Esophagus squamous epithelium (tissue), 4 donors: ENCODE data around the gene CSN1S1.

Experiments used
- POLR2A ChIP-seq, 4 donors: fragments of 450-650 bp; IDR thresholded peaks; one replicate each; pipeline ENCODE4 v1.6.1; 2017; ENCODE audit warnings: antibody characterized with exemption in 4 of 4, mild to moderate bottlenecking in 4 of 4, moderate library complexity in 3 of 4
- TF ChIP-seq, protein P1 (sequence below), 6 experiments: fragments of 450-650 bp in 4 of 6; fragments of 200-600 bp in 2 of 6; sonication (generic) in 2 of 6; IDR thresholded peaks; one replicate each; pipeline ENCODE4 v1.5.1; 2016 to 2019; ENCODE audit warnings: antibody characterized with exemption in 6 of 6, mild to moderate bottlenecking in 4 of 6, moderate library complexity in 4 of 6

DNA sequence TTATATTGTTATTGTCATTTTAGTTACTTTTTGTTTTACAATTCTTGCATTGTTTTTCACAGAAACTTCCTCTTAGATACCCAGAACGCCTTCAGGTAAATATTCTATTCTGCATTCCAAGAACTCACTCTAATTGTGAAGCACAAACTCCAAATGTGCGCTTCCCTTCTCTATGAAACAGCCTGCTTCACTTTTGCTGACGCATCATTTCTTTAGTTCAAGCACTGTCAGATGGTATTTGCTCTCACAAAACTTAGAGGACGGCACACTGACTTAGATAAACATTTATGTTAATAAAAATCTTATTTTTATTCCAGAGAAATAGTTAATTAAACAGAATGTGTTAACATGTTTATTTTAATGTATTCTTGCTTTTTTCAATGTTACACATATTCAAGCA is 3.3 kb downstream of the CSN1S1 start:
- TF ChIP-seq, protein P1, sequence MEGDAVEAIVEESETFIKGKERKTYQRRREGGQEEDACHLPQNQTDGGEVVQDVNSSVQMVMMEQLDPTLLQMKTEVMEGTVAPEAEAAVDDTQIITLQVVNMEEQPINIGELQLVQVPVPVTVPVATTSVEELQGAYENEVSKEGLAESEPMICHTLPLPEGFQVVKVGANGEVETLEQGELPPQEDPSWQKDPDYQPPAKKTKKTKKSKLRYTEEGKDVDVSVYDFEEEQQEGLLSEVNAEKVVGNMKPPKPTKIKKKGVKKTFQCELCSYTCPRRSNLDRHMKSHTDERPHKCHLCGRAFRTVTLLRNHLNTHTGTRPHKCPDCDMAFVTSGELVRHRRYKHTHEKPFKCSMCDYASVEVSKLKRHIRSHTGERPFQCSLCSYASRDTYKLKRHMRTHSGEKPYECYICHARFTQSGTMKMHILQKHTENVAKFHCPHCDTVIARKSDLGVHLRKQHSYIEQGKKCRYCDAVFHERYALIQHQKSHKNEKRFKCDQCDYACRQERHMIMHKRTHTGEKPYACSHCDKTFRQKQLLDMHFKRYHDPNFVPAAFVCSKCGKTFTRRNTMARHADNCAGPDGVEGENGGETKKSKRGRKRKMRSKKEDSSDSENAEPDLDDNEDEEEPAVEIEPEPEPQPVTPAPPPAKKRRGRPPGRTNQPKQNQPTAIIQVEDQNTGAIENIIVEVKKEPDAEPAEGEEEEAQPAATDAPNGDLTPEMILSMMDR (IDR thresholded peaks at IDR 0.05) = no peak
- TF ChIP-seq POLR2A (IDR thresholded peaks at IDR 0.05) = no peak
